Activated T-cell treated with anti-CD3 and anti-CD28 coated beads for 4 hours (primary cell): ENCODE measurements around the gene MIB2.
A peak's percentile ranks its signal among the peaks of the same experiment; 100 is the strongest.

Source experiments
- DNase-seq: peaks from one replicate; pipeline ENCODE4 v3.0.0-alpha.2; 2020

MIB2 gene

GRCh38 chr1:1598720-1599029 is 16.6 kb upstream of the MIB2 start:
- DNase-seq: no peak

GRCh38 chr1:1599030-1599934 is 16.0 kb upstream of the MIB2 start:
- no peak for DNase-seq

- no peak for DNase-seq
Observed at GRCh38 chr1:1599935-1600860, 15.1 kb upstream of the MIB2 start, which contains the start of gene FNDC10. Gene FNDC10 (minus strand): TSS chr1:1600135. CDS start chr1:1600015, 120 bp downstream.

- no peak for DNase-seq
Observed at GRCh38 chr1:1600861-1601563, 14.3 kb upstream of the MIB2 start.

GRCh38 chr1:1601564-1602303 is 13.6 kb upstream of the MIB2 start:
- DNase-seq: no peak

GRCh38 chr1:1602304-1602967 is 12.9 kb upstream of the MIB2 start:
- DNase-seq: no peak

GRCh38 chr1:1602968-1603506 is 12.3 kb upstream of the MIB2 start:
- DNase-seq: no peak

GRCh38 chr1:1603671-1604373 is 11.5 kb upstream of the MIB2 start:
- DNase-seq: no peak

GRCh38 chr1:1604374-1605033 is 10.8 kb upstream of the MIB2 start:
- no peak for DNase-seq

GRCh38 chr1:1605034-1605591 is 10.2 kb upstream of the MIB2 start:
- DNase-seq: no peak

GRCh38 chr1:1605724-1606123 is 9.6 kb upstream of the MIB2 start:
- no peak for DNase-seq

GRCh38 chr1:1606232-1606631 is 9.1 kb upstream of the MIB2 start:
- DNase-seq: no peak

GRCh38 chr1:1609822-1610485 is 5.3 kb upstream of the MIB2 start:
- DNase-seq: no peak

GRCh38 chr1:1610796-1611195 is 4.5 kb upstream of the MIB2 start:
- DNase-seq: no peak

- DNase-seq: no peak
Observed at GRCh38 chr1:1612104-1612400, 3.2 kb upstream of the MIB2 start.

- no peak for DNase-seq
Observed at GRCh38 chr1:1613509-1614082, 1.7 kb upstream of the MIB2 start.

GRCh38 chr1:1614204-1614953 is 921 bp upstream of the MIB2 start:
- DNase-seq: peak; percentile 47

GRCh38 chr1:1614954-1615255 is 395 bp upstream of the MIB2 start:
- DNase-seq: no peak
